Measurements from ENCODE around the gene ATOH8. TPM values are rescaled to one million over a fixed set of nuclear protein-coding genes. Genes with fewer than 3 reads are reported as not detected.
"Not testable (repeated sequence)": the region's sequence is repeated elsewhere in the genome, so short reads cannot be mapped to it uniquely, and the experiment has no call there.

Gene ATOH8
- total RNA-seq, 2 experiments from 2014 or later, result 0.44 TPM; not detected in 1

DNA sequence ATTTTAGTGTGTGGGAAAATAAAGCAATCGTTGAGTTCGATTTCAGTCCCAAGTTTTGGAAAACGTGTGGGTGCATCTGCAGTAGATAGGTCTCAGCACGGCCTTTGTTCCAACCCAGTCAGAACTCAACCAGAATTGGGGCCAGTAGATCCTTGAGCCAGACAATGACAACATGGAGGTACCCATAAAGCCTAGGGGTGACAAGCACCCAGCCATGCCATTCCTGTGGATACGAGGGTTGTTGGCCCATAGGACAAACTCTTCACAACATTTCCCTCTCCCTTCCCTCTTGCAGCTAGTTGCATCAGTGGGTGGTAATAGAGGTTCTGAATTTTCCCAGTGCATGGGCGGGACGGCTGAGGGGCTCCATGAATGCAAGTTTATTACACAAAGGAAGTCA lies 74.9 kb downstream of the ATOH8 start:
- no peaks in the 10 kb centered on the region for H3K36me3 ChIP-seq (ENCODE audit: insufficient read depth, low read length)
- TF ChIP-seq CTCF (conservative IDR thresholded peaks at IDR 0.05; ENCODE audit: low read length) (no peak), EZH2phosphoT487 (IDR thresholded peaks at IDR 0.05; ENCODE audit: borderline replicate concordance, low read depth, low read length) (no peak)
- no peaks in the 10 kb centered on the region for H3K4me1 ChIP-seq (ENCODE audit: insufficient read depth, low read length, poor library complexity, severe bottlenecking)
- H4K20me1 ChIP-seq (ENCODE audit: insufficient read depth, low read length), result no peaks in the 10 kb centered on the region
- H2AFZ ChIP-seq (ENCODE audit: low read length), result no peak overlapping the region
- no TSS peak for BruUV-seq (replicated peaks)
- no peaks in the 10 kb centered on the region for H3K9me3 ChIP-seq (ENCODE audit: low read length)
- H3K27ac ChIP-seq (ENCODE audit: low read depth, low read length, poor library complexity, severe bottlenecking), result no peak overlapping the region
- no peak for DNase-seq (ENCODE audit: low spot score)
- H3K4me3 ChIP-seq (ENCODE audit: low read depth, low read length, poor library complexity, severe bottlenecking), result no peak overlapping the region
- ChIA-PET POLR2A (no interaction called here), CTCF (ENCODE audit: unreplicated experiment) (no interaction called here)
- intact Hi-C loops (cut with micrococcal nuclease; ENCODE audit: unreplicated experiment), result no loop called here
- no peaks in the 10 kb centered on the region for H3K79me2 ChIP-seq (ENCODE audit: insufficient read depth, low read depth, low read length)
- H3K4me2 ChIP-seq (ENCODE audit: low read length), result no peak overlapping the region
- no peaks in the 10 kb centered on the region for H3K9me2 ChIP-seq (ENCODE audit: insufficient read depth, low read length)

DNA sequence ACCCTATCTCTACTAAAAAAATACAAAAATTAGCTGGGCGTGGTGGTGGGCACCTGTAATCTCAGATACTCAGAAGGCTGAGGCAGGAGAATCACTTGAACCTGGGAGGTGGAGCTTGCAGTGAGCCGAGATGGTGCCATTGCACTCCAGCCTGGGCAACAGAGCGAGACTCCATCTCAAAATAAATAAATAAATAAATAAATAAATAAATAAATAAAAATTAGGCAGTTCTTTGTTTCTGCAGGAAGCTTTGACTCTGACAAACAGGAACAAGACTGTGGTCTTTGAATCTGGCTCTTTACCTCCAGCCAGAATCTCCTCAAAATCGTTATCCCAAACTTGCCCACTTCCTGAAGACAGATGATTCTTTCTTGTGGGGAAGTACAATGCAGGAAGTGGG lies 75.6 kb downstream of the ATOH8 start:
- intact Hi-C loops (cut with micrococcal nuclease; ENCODE audit: unreplicated experiment); CTCF ChIA-PET (ENCODE audit: unreplicated experiment); H2AFZ ChIP-seq (ENCODE audit: low read length); H3K36me3 ChIP-seq (ENCODE audit: insufficient read depth, low read length); H4K20me1 ChIP-seq (ENCODE audit: insufficient read depth, low read length); H3K4me2 ChIP-seq (ENCODE audit: low read length); H3K9me2 ChIP-seq (ENCODE audit: insufficient read depth, low read length); H3K9me3 ChIP-seq (ENCODE audit: low read length); DNase-seq (ENCODE audit: low spot score); BruUV-seq (replicated peaks); H3K4me3 ChIP-seq (ENCODE audit: low read depth, low read length, poor library complexity, severe bottlenecking); H3K27ac ChIP-seq (ENCODE audit: low read depth, low read length, poor library complexity, severe bottlenecking); H3K79me2 ChIP-seq (ENCODE audit: insufficient read depth, low read depth, low read length); H3K4me1 ChIP-seq (ENCODE audit: insufficient read depth, low read length, poor library complexity, severe bottlenecking): not testable (repeated sequence)
- POLR2A ChIA-PET, result interaction anchor here (0.7 kb wide), 1 partner anchor 60 kb away, joined by 3 read pairs; no protein-coding TSS in a partner anchor

DNA sequence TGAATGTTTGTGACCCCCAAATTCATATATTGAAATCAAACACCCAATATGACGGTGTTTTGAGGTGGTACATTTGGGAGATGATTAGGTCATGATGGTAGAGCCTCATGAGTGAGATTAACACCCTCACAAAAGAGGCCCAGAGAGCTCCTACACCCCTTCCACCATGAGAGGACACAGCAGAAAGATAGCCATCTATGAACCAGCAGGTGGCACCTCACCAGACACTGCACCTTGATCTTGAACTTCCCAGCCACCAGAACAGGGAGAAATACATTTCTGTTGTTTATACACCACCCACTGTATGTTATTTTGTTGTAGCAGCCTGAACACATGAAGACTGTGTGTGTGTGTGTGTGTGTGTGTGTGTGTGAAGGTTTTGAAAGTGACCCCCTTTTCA lies 76.9 kb downstream of the ATOH8 start:
- no peak for DNase-seq (ENCODE audit: low spot score)
- no peaks in the 10 kb centered on the region for H3K79me2 ChIP-seq (ENCODE audit: insufficient read depth, low read depth, low read length)
- TF ChIP-seq EZH2phosphoT487 (IDR thresholded peaks at IDR 0.05; ENCODE audit: borderline replicate concordance, low read depth, low read length) (no peak), CTCF (conservative IDR thresholded peaks at IDR 0.05; ENCODE audit: low read length) (peak; percentile 41)
- BruUV-seq (replicated peaks), result no TSS peak
- no peak overlapping the region for H2AFZ ChIP-seq (ENCODE audit: low read length)
- no peak overlapping the region for H3K4me2 ChIP-seq (ENCODE audit: low read length)
- no peaks in the 10 kb centered on the region for H3K36me3 ChIP-seq (ENCODE audit: insufficient read depth, low read length)
- intact Hi-C loops (cut with micrococcal nuclease; ENCODE audit: unreplicated experiment), result no loop called here
- H3K9me3 ChIP-seq (ENCODE audit: low read length), result no peaks in the 10 kb centered on the region
- ChIA-PET CTCF (ENCODE audit: unreplicated experiment) (no interaction called here), POLR2A (no interaction called here)
- no peaks in the 10 kb centered on the region for H3K9me2 ChIP-seq (ENCODE audit: insufficient read depth, low read length)
- no peak overlapping the region for H3K27ac ChIP-seq (ENCODE audit: low read depth, low read length, poor library complexity, severe bottlenecking)
- no peaks in the 10 kb centered on the region for H4K20me1 ChIP-seq (ENCODE audit: insufficient read depth, low read length)
- H3K4me1 ChIP-seq (ENCODE audit: insufficient read depth, low read length, poor library complexity, severe bottlenecking), result no peaks in the 10 kb centered on the region
- no peak overlapping the region for H3K4me3 ChIP-seq (ENCODE audit: low read depth, low read length, poor library complexity, severe bottlenecking)
